DOHH2 (cell line): Measurements from ENCODE around the gene DNAH11.

Source experiments
- H3F3A ChIP-seq: fragments of 200-600 bp; sonication (generic), shearing (Covaris generic); 2 replicates; pipeline ENCODE4 v1.6.0; 2016; ENCODE audit warnings: antibody characterized with exemption, mild to moderate bottlenecking; ENCODE audit not compliant: control insufficient read depth, insufficient read depth
- H3K27ac ChIP-seq: fragments of 200-600 bp; sonication (generic); 2 replicates; pipeline ENCODE4 v1.5.1; 2014; ENCODE audit warnings: low read depth, mild to moderate bottlenecking, low read length, moderate library complexity
- H3K27me3 ChIP-seq: fragments of 200-600 bp; sonication (generic); 2 replicates; pipeline ENCODE4 v1.6.1; 2014; ENCODE audit warnings: mild to moderate bottlenecking, low read length, mixed read lengths; ENCODE audit not compliant: control insufficient read depth
- H3K36me3 ChIP-seq: fragments of 200-600 bp; sonication (generic); 2 replicates; pipeline ENCODE4 v1.6.1; 2014; ENCODE audit warnings: mild to moderate bottlenecking, low read length, moderate library complexity, mixed read lengths; ENCODE audit not compliant: control insufficient read depth
- H3K4me1 ChIP-seq: fragments of 200-600 bp; sonication (generic); 2 replicates; pipeline ENCODE4 v1.6.1; 2014; ENCODE audit warnings: mild to moderate bottlenecking, low read length, mixed read lengths; ENCODE audit not compliant: control insufficient read depth
- H3K4me2 ChIP-seq: fragments of 200-600 bp; sonication (generic); 2 replicates; pipeline ENCODE4 v1.6.0; 2014; ENCODE audit warnings: mild to moderate bottlenecking, low read length, moderate library complexity
- H3K4me3 ChIP-seq: fragments of 200-600 bp; sonication (generic); 2 replicates; pipeline ENCODE4 v1.5.1; 2014; ENCODE audit warnings: mild to moderate bottlenecking, low read length, mixed read lengths
- H3K79me2 ChIP-seq: fragments of 200-600 bp; sonication (generic); 2 replicates; pipeline ENCODE4 v1.6.1; 2014; ENCODE audit warnings: mild to moderate bottlenecking, low read length, mixed read lengths; ENCODE audit not compliant: control insufficient read depth
- H3K9me2 ChIP-seq: fragments of 200-600 bp; sonication (generic); replicated peaks from 2 replicates; pipeline ENCODE4 v1.6.1; 2014; ENCODE audit warnings: mild to moderate bottlenecking, low read length, mixed read lengths; ENCODE audit not compliant: control insufficient read depth
- H3K9me3 ChIP-seq: fragments of 200-600 bp; sonication (generic); 2 replicates; pipeline ENCODE4 v1.6.1; 2014; ENCODE audit warnings: antibody characterized with exemption, low read length, mixed read lengths; ENCODE audit not compliant: control insufficient read depth, insufficient read depth
- H4K20me1 ChIP-seq: fragments of 200-600 bp; sonication (generic); 2 replicates; pipeline ENCODE4 v1.6.0; 2014; ENCODE audit warnings: low read depth, mild to moderate bottlenecking, antibody characterized with exemption, low read length, moderate library complexity; ENCODE audit not compliant: control insufficient read depth, insufficient read depth
- EZH2phosphoT487 ChIP-seq: fragments of 200-600 bp; sonication (generic); IDR thresholded peaks from 2 replicates; pipeline ENCODE4 v1.6.1; 2017; ENCODE audit warnings: borderline replicate concordance, mild to moderate bottlenecking, antibody characterized with exemption, low read length, moderate library complexity, mixed read lengths
- TF ChIP-seq, protein P1 (sequence below): fragments of 200-600 bp; sonication (generic); IDR thresholded peaks from one replicate; pipeline ENCODE4 v1.5.1; 2014; ENCODE audit warnings: antibody characterized with exemption, mild to moderate bottlenecking, low read depth, low read length; ENCODE audit not compliant: poor library complexity, severe bottlenecking

The DNAH11 gene

GRCh38 chr7:21867226-21867625 lies 324.4 kb downstream of the DNAH11 start:
- Histone ChIP-seq H3K27me3 (peaks cover 9% of the 10 kb centered on the region; the same call in 1 of the 2 replicates), H3K4me3 (no peak overlapping the region), H3K36me3 (no peaks in the 10 kb centered on the region), H3K27ac (no peak overlapping the region), H3K9me2 (no peaks in the 10 kb centered on the region), H3K79me2 (no peaks in the 10 kb centered on the region), H3K4me1 (no peaks in the 10 kb centered on the region), H3K9me3 (no peaks in the 10 kb centered on the region), H3F3A (no peaks in the 10 kb centered on the region), H3K4me2 (no peak overlapping the region), H4K20me1 (no peaks in the 10 kb centered on the region)
- TF ChIP-seq EZH2phosphoT487, result no peak
- TF ChIP-seq, protein P1, sequence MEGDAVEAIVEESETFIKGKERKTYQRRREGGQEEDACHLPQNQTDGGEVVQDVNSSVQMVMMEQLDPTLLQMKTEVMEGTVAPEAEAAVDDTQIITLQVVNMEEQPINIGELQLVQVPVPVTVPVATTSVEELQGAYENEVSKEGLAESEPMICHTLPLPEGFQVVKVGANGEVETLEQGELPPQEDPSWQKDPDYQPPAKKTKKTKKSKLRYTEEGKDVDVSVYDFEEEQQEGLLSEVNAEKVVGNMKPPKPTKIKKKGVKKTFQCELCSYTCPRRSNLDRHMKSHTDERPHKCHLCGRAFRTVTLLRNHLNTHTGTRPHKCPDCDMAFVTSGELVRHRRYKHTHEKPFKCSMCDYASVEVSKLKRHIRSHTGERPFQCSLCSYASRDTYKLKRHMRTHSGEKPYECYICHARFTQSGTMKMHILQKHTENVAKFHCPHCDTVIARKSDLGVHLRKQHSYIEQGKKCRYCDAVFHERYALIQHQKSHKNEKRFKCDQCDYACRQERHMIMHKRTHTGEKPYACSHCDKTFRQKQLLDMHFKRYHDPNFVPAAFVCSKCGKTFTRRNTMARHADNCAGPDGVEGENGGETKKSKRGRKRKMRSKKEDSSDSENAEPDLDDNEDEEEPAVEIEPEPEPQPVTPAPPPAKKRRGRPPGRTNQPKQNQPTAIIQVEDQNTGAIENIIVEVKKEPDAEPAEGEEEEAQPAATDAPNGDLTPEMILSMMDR, result no peak

DNA sequence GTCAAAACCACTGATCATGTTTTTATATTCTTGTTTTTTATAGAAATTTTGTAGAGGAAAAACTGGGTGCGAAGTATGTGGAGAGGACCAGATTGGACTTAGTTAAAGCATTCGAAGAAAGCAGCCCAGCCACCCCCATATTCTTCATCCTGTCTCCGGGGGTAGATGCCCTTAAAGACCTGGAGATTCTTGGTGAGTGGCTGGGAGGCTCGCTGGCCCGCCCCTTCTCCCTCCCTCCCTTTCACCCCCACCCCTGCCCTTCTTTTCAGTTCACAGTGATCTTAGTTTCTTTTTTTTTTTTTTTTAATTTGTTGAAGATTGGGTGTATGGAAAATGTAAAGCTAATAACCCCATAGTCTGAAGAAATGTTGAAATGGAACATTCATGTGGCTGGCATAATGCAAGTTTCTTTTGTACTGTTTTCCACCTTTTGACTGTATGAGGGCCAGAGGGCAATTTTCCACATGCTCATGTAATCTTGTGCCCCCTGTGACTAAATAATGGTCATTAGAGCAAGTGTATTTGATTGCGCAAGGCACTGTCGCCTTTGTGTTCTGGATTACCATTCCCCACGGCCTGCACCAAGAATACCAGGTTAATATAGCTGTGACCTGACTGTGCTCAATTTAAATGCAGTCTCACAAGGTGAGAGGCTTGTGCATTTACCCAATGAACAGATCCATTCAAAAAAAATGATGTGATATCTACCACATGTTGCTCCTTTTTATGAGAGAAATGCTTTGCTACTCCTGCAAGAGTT lies 325.2 kb downstream of the DNAH11 start:
- no peaks in the 10 kb centered on the region for H4K20me1 ChIP-seq
- H3K4me2 ChIP-seq, result no peak overlapping the region
- H3K27ac ChIP-seq, result no peak overlapping the region
- no peaks in the 10 kb centered on the region for H3K4me1 ChIP-seq
- H3K4me3 ChIP-seq, result no peak overlapping the region
- H3K9me2 ChIP-seq, result no peaks in the 10 kb centered on the region
- H3K79me2 ChIP-seq, result no peaks in the 10 kb centered on the region
- no peaks in the 10 kb centered on the region for H3F3A ChIP-seq
- H3K36me3 ChIP-seq, result no peaks in the 10 kb centered on the region
- peaks cover 9% of the 10 kb centered on the region; the same call in 1 of the 2 replicates for H3K27me3 ChIP-seq
- H3K9me3 ChIP-seq, result no peaks in the 10 kb centered on the region
- no peak for TF ChIP-seq EZH2phosphoT487
- TF ChIP-seq, protein P1, result no peak

- no peaks in the 10 kb centered on the region for H3K36me3 ChIP-seq
- TF ChIP-seq EZH2phosphoT487, result no peak
- TF ChIP-seq, protein P1, result no peak
- no peaks in the 10 kb centered on the region for H3F3A ChIP-seq
- H3K27me3 ChIP-seq, result peaks cover 9% of the 10 kb centered on the region; the same call in 1 of the 2 replicates
- H4K20me1 ChIP-seq, result no peaks in the 10 kb centered on the region
- no peaks in the 10 kb centered on the region for H3K4me1 ChIP-seq
- H3K9me2 ChIP-seq, result no peaks in the 10 kb centered on the region
- H3K4me2 ChIP-seq, result no peak overlapping the region
- no peak overlapping the region for H3K27ac ChIP-seq
- no peaks in the 10 kb centered on the region for H3K79me2 ChIP-seq
- no peaks in the 10 kb centered on the region for H3K9me3 ChIP-seq
- H3K4me3 ChIP-seq, result no peak overlapping the region
Observed at GRCh38 chr7:21868576-21868850, 325.7 kb downstream of the DNAH11 start.
